ENCODE results near the gene NCMAP.

- TF ChIP-seq, protein P1, sequence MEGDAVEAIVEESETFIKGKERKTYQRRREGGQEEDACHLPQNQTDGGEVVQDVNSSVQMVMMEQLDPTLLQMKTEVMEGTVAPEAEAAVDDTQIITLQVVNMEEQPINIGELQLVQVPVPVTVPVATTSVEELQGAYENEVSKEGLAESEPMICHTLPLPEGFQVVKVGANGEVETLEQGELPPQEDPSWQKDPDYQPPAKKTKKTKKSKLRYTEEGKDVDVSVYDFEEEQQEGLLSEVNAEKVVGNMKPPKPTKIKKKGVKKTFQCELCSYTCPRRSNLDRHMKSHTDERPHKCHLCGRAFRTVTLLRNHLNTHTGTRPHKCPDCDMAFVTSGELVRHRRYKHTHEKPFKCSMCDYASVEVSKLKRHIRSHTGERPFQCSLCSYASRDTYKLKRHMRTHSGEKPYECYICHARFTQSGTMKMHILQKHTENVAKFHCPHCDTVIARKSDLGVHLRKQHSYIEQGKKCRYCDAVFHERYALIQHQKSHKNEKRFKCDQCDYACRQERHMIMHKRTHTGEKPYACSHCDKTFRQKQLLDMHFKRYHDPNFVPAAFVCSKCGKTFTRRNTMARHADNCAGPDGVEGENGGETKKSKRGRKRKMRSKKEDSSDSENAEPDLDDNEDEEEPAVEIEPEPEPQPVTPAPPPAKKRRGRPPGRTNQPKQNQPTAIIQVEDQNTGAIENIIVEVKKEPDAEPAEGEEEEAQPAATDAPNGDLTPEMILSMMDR (IDR thresholded peaks at IDR 0.05), result no peak
- TF ChIP-seq POLR2AphosphoS5 (IDR thresholded peaks at IDR 0.05), result no peak
Measured at GRCh38 chr1:24558902-24559791, 3.3 kb downstream of the NCMAP start.

Data from gastroesophageal sphincter (tissue), 3 donors.